ENCODE results near the gene GLT1D1. TPM values are rescaled to one million over a fixed set of nuclear protein-coding genes. Genes with fewer than 3 reads are reported as not detected.

Gene GLT1D1
- total and polyA plus RNA-seq, 2 of the 8 experiments (the other 6 are each of a cell fraction or from before 2014, with no cell fraction given), result 1.5 to 3.6 TPM

DNA sequence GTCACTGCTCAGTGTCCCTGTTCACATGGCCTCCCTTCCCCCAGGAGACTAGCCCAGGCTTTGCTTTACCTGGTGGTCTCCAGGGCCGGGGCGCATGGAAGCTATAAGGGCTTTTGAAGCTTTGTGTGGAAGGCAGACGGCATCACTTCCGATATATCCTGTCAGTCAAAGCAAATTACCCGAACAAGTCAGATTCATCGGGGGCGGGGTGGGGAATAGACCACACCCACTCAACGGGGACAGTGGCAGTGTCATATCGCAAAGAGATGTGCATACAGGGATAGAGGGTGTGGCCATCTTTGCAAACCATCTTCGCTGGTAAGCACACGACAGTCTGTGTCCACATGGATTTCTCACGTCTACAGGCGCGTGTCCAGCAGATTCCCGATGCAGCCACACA is 127.3 kb downstream of the GLT1D1 start (continued):
- TF ChIP-seq KDM1A (IDR thresholded peaks at IDR 0.05; ENCODE audit: borderline replicate concordance, low read length), result no peak
- TF ChIP-seq TCF12 (IDR thresholded peaks at IDR 0.05; ENCODE audit: low read depth, low read length), result no peak

Data from H1 (cell line).